AG20443 (cell line): ENCODE results near the gene DPP10.
"Not testable (repeated sequence)": the region's sequence is repeated elsewhere in the genome, so short reads cannot be mapped to it uniquely, and the experiment has no call there.

Experiments used
- DNase-seq: peaks from one replicate; pipeline ENCODE4 v3.0.0; 2012; ENCODE audit warnings: low spot score, mixed read lengths

The DPP10 gene

GRCh38 chr2:114724454-114724853 is 282.0 kb downstream of the DPP10 start:
- DNase-seq, result no peak

- no peak for DNase-seq
Measured at GRCh38 chr2:114727012-114727411, 284.6 kb downstream of the DPP10 start.

- no peak for DNase-seq
Measured at GRCh38 chr2:114728372-114728771, 285.9 kb downstream of the DPP10 start.

GRCh38 chr2:114729026-114729425 is 286.6 kb downstream of the DPP10 start:
- no peak for DNase-seq

- no peak for DNase-seq
Measured at GRCh38 chr2:114735126-114735525, 292.7 kb downstream of the DPP10 start.

- no peak for DNase-seq
Measured at GRCh38 chr2:114742245-114742644, 299.8 kb downstream of the DPP10 start.

GRCh38 chr2:114745700-114746099 is 303.3 kb downstream of the DPP10 start:
- DNase-seq, result no peak

- DNase-seq, result not testable (repeated sequence)
Measured at GRCh38 chr2:114748175-114748574, 305.7 kb downstream of the DPP10 start.

- no peak for DNase-seq
Measured at GRCh38 chr2:114752425-114752824, 310.0 kb downstream of the DPP10 start.

- no peak for DNase-seq
Measured at GRCh38 chr2:114753145-114753544, 310.7 kb downstream of the DPP10 start.

- DNase-seq, result no peak
Measured at GRCh38 chr2:114754907-114755563, 312.6 kb downstream of the DPP10 start.

GRCh38 chr2:114762376-114762775 is 319.9 kb downstream of the DPP10 start:
- DNase-seq, result no peak

GRCh38 chr2:114762986-114763385 is 320.5 kb downstream of the DPP10 start:
- no peak for DNase-seq

- DNase-seq, result no peak
Measured at GRCh38 chr2:114769110-114769509, 326.7 kb downstream of the DPP10 start.

GRCh38 chr2:114769991-114770390 is 327.6 kb downstream of the DPP10 start:
- DNase-seq, result no peak

- DNase-seq, result no peak
Measured at GRCh38 chr2:114784046-114784445, 341.6 kb downstream of the DPP10 start.

- no peak for DNase-seq
Measured at GRCh38 chr2:114784890-114785583, 342.6 kb downstream of the DPP10 start.

- no peak for DNase-seq
Measured at GRCh38 chr2:114786901-114787300, 344.5 kb downstream of the DPP10 start.

GRCh38 chr2:114787486-114787885 is 345.0 kb downstream of the DPP10 start:
- no peak for DNase-seq

- DNase-seq, result no peak
Measured at GRCh38 chr2:114789989-114790388, 347.5 kb downstream of the DPP10 start.

GRCh38 chr2:114797540-114797939 is 355.1 kb downstream of the DPP10 start:
- no peak for DNase-seq

GRCh38 chr2:114797942-114798341 is 355.5 kb downstream of the DPP10 start:
- DNase-seq, result no peak

GRCh38 chr2:114800371-114800770 is 357.9 kb downstream of the DPP10 start:
- no peak for DNase-seq

GRCh38 chr2:114805195-114805594 is 362.8 kb downstream of the DPP10 start:
- DNase-seq, result no peak
